ENCODE measurements around the gene PDE8B.

PDE8B gene

GRCh38 chr5:77339337-77339890, 128.9 kb downstream of the PDE8B start:
- ChIA-PET POLR2A (no interaction called here), CTCF (no interaction called here)
- TF ChIP-seq CTCF (IDR thresholded peaks at IDR 0.05; ENCODE audit: control extremely low read depth, extremely low read depth, low read depth, missing control alignments), result no peak
- no peak for DNase-seq (ENCODE audit: extremely low spot score)

- no peak for TF ChIP-seq CTCF (IDR thresholded peaks at IDR 0.05; ENCODE audit: control extremely low read depth, extremely low read depth, low read depth, missing control alignments)
- DNase-seq (ENCODE audit: extremely low spot score), result no peak
- POLR2A ChIA-PET, result interaction anchor here (0.6 kb wide), 1 partner anchor 61 kb away, joined by 3 read pairs; no protein-coding TSS in a partner anchor
- CTCF ChIA-PET, result interaction anchor here (1.3 to 1.4 kb wide), 2 partner anchors 9 to 14 kb away, joined by 4 to 5 read pairs; no protein-coding TSS in a partner anchor
Observed at GRCh38 chr5:77343165-77343564, 132.7 kb downstream of the PDE8B start.

GRCh38 chr5:77347435-77348098, 137.1 kb downstream of the PDE8B start:
- POLR2A ChIA-PET, result no interaction called here
- CTCF ChIA-PET, result interaction anchor here (1.1 kb wide), 1 partner anchor 10 kb away, joined by 3 read pairs; no protein-coding TSS in a partner anchor
- TF ChIP-seq CTCF (IDR thresholded peaks at IDR 0.05; ENCODE audit: control extremely low read depth, extremely low read depth, low read depth, missing control alignments), result no peak
- DNase-seq (ENCODE audit: extremely low spot score), result no peak

- POLR2A ChIA-PET, result no interaction called here
- no peak for TF ChIP-seq CTCF (IDR thresholded peaks at IDR 0.05; ENCODE audit: control extremely low read depth, extremely low read depth, low read depth, missing control alignments)
- CTCF ChIA-PET, result interaction anchor here (1.5 kb wide), 2 partner anchors 10 to 139 kb away, joined by 5 read pairs; partner anchors contain the start of gene WDR41
- DNase-seq (ENCODE audit: extremely low spot score), result no peak
Observed at GRCh38 chr5:77353251-77353650, 142.8 kb downstream of the PDE8B start.

- ChIA-PET POLR2A (no interaction called here), CTCF (no interaction called here)
- no peak for DNase-seq (ENCODE audit: extremely low spot score)
- no peak for TF ChIP-seq CTCF (IDR thresholded peaks at IDR 0.05; ENCODE audit: control extremely low read depth, extremely low read depth, low read depth, missing control alignments)
Observed at GRCh38 chr5:77354454-77354853, 144.0 kb downstream of the PDE8B start.

- no peak for TF ChIP-seq CTCF (IDR thresholded peaks at IDR 0.05; ENCODE audit: control extremely low read depth, extremely low read depth, low read depth, missing control alignments)
- POLR2A ChIA-PET, result no interaction called here
- CTCF ChIA-PET, result no interaction called here
- DNase-seq (ENCODE audit: extremely low spot score), result no peak
Observed at GRCh38 chr5:77355080-77355479, 144.6 kb downstream of the PDE8B start.

Measured in GM10248 (cell line).